ENCODE measurements around the gene CLEC5A.
"Not testable (repeated sequence)": the region's sequence is repeated elsewhere in the genome, so short reads cannot be mapped to it uniquely, and the experiment has no call there.

CLEC5A gene

GRCh38 chr7:141945356-141945755 is 1.4 kb downstream of the CLEC5A start:
- peak; percentile 71 for DNase-seq

DNA sequence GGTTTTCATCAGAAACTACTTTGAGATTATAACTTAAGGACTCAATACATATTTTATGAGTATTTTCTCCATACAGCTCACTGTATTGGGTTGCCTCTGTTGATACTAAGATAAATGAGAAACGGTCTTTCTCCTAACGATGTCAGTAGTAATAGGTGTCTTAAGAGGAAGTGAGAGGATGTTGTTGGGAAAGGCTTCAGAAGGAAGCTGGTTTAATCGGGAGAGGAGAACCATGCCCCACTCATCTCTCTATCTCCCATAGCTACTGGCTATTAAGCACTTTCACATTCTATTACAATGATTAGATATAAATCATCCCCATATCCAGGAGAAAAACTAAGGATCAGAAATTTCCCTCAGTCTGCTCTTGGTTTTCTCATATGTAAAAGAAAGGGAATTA is 2.0 kb downstream of the CLEC5A start:
- DNase-seq, result peak; percentile 7

DNA sequence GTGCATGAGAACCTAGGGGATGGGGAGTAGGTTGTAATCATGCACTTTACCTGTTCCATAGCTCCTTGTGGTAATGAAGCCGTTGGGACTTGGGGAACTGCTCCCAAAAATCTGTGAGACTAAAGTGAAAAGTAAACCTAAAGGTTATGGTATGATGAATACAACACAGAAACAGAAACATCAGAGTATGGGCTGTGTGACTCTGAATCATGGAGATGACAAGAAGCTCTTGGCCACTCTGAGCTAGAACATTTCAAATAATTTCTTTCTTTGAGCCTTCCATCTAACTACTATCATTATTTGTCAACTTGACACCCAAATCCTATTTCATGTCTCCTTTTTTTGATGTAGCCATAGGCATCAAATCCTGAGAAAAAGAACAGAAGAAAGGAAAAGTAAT is 2.9 kb downstream of the CLEC5A start:
- DNase-seq, result no peak

GRCh38 chr7:141941075-141941474 is 5.7 kb downstream of the CLEC5A start:
- DNase-seq, result no peak

DNA sequence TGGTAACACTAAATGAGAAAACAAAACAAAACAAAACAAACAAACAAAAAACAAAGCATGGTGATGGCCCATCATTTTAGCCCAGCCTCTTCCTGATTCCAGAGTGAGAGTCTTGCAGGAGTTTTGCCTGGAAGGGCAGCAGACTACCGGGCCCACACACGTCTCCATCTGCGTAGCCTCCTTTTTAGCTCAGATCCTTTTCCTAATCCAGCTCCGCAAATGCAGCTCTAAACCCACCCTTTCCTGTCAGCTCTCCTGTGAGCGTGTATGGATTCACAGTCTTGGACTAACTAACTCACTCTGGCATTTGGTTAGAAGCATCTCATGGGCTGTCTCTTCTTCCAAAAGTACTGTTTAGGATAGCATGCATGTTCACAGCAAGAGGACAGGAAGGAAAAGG is 16.6 kb downstream of the CLEC5A start:
- no peak for DNase-seq

- no peak for DNase-seq
These were observed 18.0 kb downstream of the CLEC5A start for GRCh38 chr7:141928845-141929195.

GRCh38 chr7:141928146-141928844 is 18.5 kb downstream of the CLEC5A start:
- no peak for DNase-seq

GRCh38 chr7:141920281-141920680 is 26.5 kb downstream of the CLEC5A start:
- no peak for DNase-seq

- DNase-seq, result no peak
These were observed 30.7 kb downstream of the CLEC5A start, which contains the start of gene OR9A4 for GRCh38 chr7:141916099-141916498. TSS of gene OR9A4 (plus strand) at chr7:141916399. CDS start at chr7:141918876, 2,477 bp downstream.

GRCh38 chr7:141915565-141915964 is 31.2 kb downstream of the CLEC5A start:
- no peak for DNase-seq

DNA sequence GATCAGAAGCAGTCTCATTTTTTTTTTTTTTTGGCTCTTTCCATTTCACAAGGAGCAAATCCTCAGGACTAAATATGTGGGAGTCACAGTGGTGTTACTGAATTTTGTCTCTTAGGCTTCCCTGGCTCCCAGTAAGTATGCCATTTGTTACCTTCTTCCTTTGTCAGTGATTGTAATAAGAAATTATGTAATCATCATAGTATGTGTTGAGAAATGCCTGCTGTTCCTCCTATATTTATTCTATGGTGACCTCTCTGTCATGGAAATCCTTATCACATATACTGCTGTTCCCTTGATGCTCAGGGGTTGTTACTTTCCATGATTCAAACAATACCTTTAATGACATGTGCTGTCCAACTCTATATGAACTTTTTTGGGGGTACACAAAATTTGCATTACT is 35.4 kb downstream of the CLEC5A start:
- no peak for DNase-seq

- no peak for DNase-seq
These were observed 40.5 kb downstream of the CLEC5A start for GRCh38 chr7:141906285-141906684.

GRCh38 chr7:141899366-141899765 is 47.4 kb downstream of the CLEC5A start:
- DNase-seq, result not testable (repeated sequence)

- DNase-seq, result no peak
These were observed 55.4 kb downstream of the CLEC5A start for GRCh38 chr7:141891336-141891735.

- peak; percentile 26 for DNase-seq
These were observed 57.5 kb downstream of the CLEC5A start for GRCh38 chr7:141889321-141889720.

DNA sequence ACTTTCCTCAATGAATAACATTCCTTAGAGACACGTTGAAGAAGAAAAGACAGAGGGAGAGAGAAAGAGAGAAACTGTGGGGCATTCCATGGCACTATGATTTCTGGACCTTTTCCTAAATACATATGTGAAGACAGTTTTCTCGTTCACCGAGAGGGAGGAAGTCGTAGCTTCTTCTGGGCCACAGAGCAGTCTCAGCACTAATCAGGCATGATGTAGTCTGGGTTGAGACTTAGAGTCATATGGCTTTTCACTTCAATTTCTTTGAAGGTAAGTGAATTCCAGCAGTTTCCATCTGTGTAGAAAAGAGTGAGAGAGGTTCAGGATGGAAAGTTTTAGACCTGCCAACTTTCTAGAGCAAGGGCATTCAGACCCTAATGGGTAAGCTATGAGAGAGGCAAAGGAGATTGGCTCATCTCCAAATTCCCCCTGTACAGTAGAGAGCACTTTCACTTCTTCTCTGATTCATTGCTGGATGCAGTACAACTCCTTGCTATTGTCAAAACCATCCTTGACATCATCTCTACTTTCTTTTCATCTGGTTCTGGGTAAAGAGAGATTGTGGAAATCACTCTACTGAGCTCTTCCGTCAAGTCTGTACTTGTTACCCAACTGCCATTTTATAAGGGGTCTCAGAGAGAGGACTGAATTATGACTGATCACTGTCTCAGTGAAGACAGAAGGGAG is 62.1 kb downstream of the CLEC5A start:
- DNase-seq, result no peak

- no peak for DNase-seq
These were observed 65.8 kb downstream of the CLEC5A start for GRCh38 chr7:141880960-141881359.

GRCh38 chr7:141877365-141877764 is 69.4 kb downstream of the CLEC5A start:
- DNase-seq, result no peak
